IMR-90 (cell line): ENCODE measurements around the gene GATA2. TPM values are rescaled to one million over a fixed set of nuclear protein-coding genes. Genes with fewer than 3 reads are reported as not detected.

ENCODE experiments used
- polyA plus RNA-seq, 3 experiments: library from polyadenylated mRNA; depleted of rRNA; stranded (reverse); fragments of >200 nt; gene quantifications; 2 replicates each; pipeline ENCODE4 v1.2.3, GENCODE V29; 2012; ENCODE audit warnings: low replicate concordance in 1 of 3
- total RNA-seq: library from RNA; depleted of rRNA; stranded (reverse); fragments of >200 nt; gene quantifications from 2 replicates; pipeline ENCODE4 v1.2.3, GENCODE V29; 2012; rRNA removed

GATA2 gene
- total and polyA plus RNA-seq, 2 of the 4 experiments (the other 2 are of a cell fraction) = 2.2 to 13.5 TPM

Other genes starting within 250 kb of the GATA2 start
- gene DNAJB8, start 26.3 kb downstream of the GATA2 start, total RNA-seq = not detected in 2 replicates
- gene DNAJB8, start 26.3 kb downstream of the GATA2 start, polyA plus RNA-seq (2012; rRNA removed) = not detected in 2 replicates
- gene RPN1, start 157.6 kb upstream of the GATA2 start, total RNA-seq = 592 and 736 TPM in 2 replicates
- gene RPN1, start 157.6 kb upstream of the GATA2 start, polyA plus RNA-seq (2012; rRNA removed) = 246 and 252 TPM in 2 replicates
- gene RAB7A, start 233.0 kb upstream of the GATA2 start, total RNA-seq = 57.0 and 65.3 TPM in 2 replicates
- gene RAB7A, start 233.0 kb upstream of the GATA2 start, polyA plus RNA-seq (2012; rRNA removed) = 240 TPM in 2 replicates